KG1 (cell line): ENCODE measurements around the gene EML4.

Experiments
- DNase-seq: peaks from one replicate; lab custom pipeline; 2025; lab: John Stamatoyannopoulos, UW

Gene EML4

DNA sequence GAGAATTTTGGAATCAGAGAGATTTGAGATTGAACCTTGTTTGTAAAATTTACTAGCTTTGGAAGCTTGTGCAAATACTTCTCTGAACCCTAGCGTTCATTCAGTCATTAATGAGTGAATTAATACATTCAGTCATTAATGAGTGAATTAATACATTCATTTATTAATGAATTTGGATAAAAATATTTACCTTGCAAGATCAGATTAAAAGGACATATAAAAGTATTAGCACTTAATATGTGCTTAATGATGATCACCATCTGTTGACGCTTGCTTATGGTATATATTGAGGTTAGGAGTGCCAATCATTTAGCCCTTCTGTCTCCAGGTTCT is 26.9 kb downstream of the EML4 start:
- no peak for DNase-seq

DNA sequence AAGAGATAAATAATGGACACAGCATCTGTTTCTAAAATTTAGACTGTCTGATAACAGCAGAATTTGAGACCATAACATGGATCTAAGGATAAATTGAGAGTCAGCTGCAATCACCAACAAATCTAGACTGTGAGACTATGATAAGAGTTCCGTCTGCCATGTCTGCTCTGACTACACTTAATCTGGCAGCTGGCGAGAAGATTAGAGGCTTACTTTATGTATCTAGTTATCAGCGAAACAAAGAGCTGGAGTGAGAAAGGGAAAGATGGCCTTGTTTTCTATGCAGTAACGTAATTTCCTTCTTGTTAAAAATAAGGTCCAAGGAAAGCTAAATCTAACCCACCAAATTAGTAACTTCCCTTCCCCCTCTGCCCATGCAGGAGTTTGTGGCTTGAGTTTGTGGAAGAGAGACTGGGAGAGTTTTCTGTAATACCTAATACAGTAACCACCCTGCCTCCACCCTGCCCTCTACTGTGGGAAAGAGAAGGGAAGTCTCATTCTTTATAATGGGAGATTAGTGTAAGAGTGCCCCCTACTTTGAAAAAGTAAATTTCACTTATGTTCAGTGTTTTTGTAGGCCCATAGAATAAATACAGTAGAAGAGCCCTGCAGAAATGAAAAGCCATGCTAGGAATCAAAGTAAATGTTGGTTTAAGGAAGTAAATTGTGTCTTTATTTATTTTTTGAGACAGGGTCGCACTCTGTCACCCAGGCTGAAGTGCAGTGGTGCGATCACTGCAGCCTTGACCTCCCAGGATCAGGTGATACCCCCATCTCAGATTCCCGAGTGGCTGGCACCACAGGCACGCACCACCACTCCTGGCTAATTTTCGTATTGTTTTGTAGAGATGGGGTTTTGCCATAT is 27.5 kb downstream of the EML4 start:
- DNase-seq, result no peak

DNA sequence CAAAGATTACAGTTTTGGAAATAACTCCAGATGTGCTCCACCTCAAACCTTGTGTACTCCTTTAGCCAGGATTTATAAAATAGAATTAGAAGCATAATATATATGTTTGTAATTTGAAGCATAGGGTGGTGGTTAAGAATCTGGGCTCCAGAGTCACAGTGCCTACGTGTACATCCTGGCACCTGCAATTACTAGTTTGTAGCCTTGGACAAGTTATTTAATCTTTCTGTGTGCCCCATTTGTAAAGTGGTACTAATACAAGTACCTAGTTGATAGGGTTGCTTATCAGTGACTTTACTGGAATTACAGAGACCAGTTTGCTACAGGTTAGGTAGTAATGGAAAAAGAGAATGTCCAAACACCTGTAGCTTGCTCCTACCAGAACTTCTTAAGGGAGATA is 28.6 kb downstream of the EML4 start:
- no peak for DNase-seq

DNA sequence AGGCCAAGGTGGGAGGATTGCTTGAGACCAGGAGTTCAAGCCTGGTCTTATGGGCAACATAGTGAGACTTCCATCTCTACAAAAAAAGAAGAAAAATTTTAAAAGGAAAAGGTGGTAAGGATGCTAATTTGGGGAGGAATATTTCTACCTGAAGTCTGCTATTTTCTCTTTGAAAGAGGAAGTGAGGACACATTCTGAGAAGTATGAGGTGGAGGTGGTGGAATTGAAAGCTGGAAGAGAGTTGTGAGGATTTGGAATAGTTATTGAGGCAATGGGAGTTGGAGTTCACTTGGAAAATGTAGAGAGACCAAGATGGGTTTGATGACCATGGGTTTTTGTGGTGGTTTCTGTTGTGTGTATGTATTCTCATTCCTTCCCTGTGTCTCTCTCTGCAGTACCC is 29.3 kb downstream of the EML4 start:
- no peak for DNase-seq

DNA sequence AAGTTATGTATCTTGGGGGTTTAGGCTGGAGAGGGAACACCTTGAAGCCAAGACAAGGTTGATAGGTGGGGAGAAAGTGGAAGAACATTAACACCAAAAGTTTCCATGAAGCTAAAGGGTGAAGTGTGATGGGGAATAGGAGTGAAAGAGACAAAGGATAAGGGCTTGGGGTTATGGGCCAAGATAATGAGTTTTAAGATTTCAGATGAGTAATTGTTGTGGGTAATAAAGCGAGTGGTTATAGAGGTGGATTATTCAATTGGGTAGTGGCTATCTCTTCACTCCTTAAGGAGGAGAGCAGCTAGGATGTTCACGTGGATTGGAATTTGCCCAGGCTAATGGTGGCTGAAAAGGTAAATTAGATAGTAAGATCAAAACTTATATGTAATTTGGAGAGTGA is 29.8 kb downstream of the EML4 start:
- DNase-seq, result no peak

DNA sequence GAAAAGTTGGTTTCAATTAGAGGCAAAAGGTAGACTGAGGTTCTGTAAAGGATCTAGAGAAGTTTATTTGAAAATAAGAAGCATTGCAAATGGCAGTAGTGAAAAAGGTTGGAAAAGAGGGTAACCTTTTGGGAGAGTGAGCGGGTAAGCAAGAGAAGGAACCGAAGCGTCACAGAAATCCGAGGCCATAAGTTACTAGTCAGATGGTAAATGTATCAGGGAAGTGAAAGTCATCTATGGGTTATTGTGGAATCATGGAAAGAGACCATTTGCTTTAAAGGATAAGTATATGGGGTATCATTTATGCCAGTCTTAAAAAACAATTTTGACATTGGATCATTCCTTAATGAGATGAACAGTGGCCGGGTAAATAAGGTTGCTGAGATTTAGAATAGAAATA is 30.5 kb downstream of the EML4 start:
- DNase-seq, result no peak

DNA sequence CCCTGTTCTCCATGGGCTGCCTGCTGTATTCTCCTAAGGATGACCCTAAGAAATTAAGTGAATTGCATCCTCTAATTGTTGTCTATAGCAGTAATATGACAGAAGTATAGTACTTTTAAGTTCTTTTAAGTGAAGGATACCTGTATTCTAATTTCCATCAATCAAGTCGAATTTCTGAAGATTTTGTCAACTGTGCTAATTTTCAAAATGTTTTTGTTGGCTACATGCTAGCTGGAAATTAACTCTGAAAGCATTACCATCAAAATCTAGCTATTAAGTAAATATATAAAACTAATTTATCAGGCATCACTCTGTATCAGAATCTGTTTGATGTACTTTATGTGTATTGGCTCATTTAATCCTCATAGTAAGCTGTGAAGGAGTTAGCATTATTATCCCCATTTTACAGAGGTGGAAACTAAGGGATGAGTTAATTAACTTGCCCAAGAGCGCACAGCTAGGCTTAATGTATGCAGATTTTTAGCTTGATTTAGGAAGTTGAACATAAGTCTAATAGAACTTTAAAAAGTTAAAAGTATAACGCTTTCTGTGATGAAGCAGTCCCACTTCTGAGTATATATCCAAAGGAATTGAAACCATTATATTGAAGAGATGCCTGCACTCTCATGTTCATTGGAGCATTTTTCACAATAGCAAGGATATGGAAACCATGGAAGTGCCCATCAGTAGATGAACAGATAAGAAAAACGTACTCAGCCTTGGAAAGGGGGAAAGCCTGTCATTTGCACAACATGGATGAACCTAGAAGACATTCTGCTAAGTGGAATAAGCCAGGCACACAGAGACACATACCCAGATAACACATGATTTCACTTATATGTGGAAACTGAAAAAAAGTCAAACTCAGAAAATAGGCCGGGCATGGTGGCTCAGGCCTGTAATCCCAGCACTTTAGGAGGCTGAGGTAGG is 32.0 kb downstream of the EML4 start:
- no peak for DNase-seq

DNA sequence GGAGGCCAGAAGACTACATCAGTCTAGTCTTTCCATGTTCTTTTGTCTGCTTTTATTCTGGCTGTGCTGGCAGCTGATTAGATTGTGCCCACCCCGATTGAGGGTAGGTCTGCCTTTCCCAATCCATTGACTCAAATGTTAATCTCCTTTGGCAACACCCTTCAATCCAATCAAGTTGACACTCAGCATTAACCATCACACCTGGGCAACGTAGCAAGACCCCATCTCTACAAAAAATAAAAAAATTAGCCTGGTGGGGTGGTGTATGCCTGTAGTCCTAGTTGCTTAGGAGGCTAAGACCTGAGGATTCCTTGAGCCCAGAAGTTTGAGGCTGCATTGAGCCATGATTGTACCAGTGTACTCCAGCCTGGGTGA is 33.5 kb downstream of the EML4 start:
- DNase-seq, result no peak

DNA sequence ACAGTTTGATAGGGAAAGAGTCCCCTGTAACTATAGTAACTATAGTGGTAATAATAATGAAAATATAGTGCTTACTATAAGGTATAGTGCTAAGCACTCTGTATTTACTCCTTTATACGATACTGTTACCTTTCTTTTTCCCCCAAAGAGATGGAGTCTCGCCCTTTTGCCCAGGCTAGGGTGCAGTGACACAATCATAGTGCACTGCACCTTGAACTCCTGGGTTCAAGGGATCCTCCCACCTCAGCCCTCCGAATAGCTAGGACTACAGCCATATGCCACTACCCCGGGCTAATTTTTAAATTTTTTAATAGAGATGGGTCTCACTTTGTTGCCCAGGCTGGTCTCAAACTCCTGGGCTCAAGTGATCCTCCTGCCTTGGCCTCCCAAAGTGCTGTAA is 34.6 kb downstream of the EML4 start:
- DNase-seq, result no peak

DNA sequence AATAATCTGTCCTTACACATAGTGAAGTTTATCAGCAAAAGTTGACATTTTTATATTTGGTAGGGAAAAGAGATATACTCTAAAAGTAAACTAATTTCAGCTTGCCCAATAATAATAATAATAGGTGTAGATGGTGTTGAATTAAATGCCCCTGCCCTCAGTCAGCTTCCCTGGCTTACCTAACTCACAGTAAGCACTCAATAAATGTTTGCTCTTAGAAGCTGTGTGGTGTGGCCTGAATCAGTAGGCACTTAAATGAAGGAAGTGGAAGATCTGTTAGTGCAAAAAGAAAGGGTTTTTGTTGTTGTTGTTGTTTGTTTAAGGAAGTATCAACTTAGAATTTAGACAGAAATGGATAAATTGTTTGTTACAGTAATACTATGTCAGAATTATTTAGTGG is 36.2 kb downstream of the EML4 start:
- DNase-seq, result no peak

DNA sequence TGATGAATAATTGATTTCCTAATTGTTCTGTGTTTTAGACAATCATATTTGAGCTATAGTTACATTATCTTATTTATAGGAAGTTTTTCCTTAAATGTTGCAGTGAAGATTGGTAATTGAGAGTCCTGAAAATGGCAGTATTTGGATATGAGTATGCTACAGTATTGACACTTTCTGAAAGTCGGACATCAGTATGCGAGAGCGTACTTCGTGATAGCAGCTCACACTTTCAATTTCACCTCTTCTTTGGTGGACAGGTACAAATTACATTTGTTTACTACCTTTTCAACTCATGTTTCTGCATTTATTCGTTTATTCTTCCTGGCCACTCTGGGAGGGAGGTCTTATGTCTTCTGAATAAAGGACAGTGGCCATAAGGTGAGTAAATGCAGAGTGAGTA is 38.7 kb downstream of the EML4 start:
- DNase-seq, result no peak

DNA sequence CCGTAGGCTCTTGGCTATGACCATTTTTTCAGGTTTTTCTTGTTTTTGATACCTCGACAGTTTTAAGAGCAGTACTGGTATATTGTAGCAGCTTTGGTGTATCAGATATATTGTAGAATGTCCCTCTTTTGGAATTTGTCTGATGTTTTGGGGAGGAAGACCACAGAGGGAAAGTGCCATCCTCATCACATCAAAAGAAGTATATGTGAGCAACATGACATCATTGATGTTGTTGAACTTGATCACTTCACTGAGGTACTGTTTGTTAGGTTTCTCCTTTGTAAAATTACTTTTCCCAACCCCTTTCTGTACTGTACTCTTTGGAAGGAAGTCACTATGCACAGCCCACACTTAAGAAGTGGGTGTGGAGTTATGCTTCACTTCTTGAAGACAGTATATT is 41.0 kb downstream of the EML4 start:
- no peak for DNase-seq

DNA sequence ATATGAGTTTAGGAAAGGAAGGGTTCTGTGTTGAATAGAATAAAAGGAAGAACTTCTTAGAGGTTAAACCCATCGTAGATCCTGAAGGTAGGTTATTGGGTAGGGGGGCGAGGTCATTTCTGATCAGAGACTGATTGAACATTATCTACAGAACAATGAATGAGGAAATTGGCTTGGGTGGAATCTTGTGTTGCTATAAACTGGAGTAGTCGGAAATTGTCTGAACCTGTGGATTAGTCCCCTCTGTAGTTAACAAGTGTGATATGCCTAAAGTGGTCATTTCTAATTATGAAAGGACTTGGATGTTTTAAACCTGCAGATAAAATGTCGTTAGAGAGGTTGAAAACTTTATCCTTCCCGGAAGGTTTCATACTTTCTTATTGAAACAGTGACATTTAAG is 42.1 kb downstream of the EML4 start:
- no peak for DNase-seq

DNA sequence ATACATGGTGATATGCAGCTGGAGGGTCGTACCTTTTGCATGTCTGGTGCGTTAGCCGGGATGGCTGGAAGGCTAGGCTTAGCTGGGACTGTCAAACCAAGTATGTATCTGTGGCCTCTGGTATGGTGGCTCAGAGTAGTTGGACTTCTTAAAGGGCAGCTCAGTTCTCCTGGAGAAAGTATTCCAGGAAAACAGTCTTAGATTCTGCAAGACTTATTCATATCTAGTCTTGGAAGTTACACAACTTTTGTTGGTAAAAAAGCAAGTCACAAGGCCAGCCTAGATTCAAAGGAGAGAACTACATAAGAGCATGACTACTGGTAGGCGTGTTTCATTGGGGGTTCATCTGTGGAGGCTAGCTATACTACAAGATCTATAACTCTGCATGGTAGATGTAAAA is 45.5 kb downstream of the EML4 start:
- DNase-seq, result no peak

DNA sequence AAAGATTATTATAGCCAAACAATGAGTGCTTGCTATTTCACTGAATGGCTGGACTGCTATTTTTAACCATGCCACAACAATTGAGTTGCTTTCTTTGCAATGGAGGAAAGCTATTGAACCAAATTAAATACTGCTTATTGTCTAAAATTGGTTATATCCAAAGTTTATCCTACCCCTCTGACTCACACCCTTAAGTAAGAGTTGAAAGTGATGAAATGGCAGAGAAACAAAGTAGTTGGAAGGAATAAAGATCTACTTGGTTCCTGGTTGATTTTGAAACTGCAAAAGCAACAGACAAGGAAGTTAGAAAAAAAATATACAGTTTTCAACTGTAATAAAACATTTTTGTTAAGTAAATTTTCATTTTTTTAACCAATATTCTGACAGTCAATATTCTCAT is 47.5 kb downstream of the EML4 start:
- no peak for DNase-seq

DNA sequence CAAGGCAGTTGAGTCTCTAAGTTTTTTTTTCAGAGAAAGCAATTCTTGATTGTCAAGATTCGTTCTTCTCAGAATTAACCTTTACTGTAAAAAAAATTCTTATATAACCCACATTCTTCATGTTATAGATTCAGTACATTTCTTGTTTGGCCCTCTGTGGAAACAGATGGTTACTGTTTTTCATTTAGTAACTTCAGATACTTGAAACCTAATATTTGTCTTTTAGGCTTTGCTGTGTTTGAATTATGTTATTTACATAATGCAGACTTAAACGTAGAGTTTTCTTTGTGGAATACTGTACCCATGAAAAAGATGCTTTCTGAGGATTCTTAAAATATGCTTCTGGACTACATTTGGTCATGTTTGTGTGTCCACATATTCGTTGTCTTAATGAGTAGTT is 48.2 kb downstream of the EML4 start:
- DNase-seq, result no peak

DNA sequence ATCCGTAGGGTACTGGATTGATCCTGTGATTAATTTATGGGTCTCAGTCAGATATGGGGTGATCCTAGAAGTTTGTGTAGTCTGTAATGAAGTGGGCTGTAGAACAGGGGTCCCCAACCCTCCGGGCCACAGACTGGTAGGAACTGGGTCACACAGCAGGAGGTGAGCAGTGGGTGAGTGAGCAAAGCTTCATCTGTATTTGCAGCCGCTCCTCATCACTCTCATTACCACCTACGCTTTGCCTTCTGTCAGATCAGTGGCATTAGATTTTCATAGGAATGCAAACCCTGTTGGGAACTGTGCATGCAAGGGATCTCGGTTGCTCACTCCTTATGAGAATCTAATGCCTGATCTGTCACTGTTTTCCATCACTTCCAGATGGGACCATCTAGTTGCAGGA is 48.8 kb downstream of the EML4 start:
- DNase-seq, result no peak

DNA sequence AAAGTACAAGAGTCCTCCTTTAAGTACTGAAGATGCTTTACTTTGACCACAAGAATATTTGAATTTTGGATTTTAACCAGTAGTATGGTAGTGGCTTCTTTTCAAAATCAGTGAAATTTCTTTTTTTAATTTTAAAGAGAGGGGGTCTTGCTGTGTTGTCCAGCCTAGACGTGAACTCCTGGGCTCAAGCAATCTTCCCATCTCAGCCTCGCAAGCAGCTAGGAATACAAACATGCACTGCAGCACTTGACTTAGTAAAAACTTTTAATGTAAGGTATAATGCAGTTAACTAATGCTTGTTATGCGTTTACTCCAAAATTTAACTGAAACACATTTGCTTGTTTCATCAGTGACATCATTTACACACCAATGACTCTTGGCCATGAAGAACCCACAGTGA is 49.6 kb downstream of the EML4 start:
- no peak for DNase-seq

DNA sequence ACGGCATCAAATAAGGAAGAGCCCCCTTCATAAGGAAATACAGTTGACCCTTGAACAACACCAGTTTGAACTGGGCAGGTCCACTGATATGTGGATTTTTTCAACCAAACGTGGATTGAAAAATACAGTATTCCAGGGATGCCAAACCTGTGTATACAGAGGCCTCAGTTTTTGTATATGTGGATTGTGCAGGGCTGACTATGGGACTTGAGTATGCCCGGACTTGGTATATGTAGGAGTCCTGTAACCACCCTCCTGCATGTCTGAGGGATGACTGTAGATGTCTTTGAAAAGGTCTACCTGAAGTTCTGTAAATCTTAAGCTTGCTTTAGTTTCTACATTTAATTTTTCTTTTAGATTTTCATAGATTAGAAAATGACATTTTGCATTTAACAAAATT is 50.0 kb downstream of the EML4 start:
- no peak for DNase-seq

DNA sequence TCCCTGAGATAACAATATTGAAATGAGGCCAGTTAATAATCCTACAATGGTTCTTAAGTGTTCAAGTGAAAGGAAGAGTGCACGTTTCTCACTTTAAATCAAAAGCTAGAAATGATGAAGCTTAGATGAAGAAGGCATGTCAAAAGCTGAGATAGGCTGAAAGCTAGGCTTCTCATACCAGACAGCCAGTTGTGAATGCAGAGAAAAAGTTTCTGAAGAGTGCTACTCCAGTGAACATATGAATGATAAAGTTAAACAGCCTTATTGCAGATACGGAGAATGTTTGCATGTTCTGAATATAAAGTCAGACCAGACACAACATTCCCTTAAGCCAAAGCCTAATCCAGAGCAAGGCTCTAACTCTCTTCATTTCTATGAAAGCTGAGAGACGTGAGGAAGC is 51.4 kb downstream of the EML4 start:
- DNase-seq, result no peak

DNA sequence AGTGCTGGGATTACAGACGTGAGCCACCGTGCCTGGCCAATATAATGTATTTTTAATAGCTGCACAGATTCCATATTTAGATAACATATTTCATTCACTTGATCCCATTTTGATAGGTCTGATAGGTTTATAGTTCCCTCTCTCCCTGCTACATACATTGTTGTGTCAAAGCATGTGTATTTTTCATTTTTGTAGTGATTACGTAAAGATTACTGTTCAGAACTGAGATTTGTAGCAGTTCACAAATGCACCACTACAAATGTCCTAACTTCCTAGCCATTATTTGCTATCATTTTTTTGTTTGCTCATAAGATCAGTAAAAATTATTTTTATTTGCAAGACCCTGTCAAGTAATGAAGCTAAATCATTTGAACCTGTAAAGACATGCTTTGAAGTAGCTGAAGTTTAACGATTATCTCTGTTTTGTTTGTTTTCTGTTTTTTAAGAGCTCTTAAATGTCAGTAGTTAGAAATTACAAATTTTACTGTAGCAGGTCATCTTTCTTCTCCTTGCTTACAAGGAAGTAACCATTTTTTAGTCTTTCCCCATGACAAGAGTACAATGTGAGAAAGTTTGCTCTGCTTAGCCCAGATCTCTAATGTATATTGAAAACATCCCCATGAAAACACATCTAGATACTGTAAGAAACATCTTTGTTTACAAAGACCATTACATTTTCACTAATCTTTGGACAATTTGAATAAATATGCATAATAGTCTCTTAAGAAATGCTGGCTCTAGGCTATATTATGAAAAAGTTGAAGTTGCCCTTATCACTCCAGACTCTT is 54.1 kb downstream of the EML4 start:
- DNase-seq, result no peak

DNA sequence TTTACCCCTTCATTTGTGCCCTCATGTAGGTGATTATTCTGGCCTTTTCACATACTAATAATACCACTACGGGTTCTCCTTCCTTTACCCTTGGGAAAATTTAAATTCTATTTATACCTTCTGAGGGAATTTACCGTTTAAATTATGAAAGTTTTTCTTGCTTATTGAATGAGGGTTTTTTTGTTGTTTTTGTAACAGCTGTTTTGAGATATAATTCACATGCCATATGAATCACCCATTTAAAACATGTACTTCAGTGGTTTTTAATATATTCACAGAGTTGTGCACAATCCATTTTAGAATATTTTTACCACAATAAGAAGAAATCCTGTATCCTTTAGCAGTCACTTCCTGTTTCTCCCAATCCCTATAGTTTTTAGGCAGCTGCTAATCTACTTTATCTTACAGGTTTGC is 54.7 kb downstream of the EML4 start:
- DNase-seq, result no peak
